DMS114 treated with DMSO at 0.1 percent for 48 hours (cell line): Measurements from ENCODE around the gene CARMIL1.

Experiments
- DNase-seq: peaks from one replicate; lab custom pipeline; 2025; ENCODE audit not compliant: unreplicated experiment; lab: John Stamatoyannopoulos, UW

CARMIL1 gene

GRCh38 chr6:25404091-25404490 is 124.9 kb downstream of the CARMIL1 start:
- no peak for DNase-seq

GRCh38 chr6:25404693-25405169 is 125.6 kb downstream of the CARMIL1 start:
- no peak for DNase-seq

- DNase-seq: no peak
Observed at GRCh38 chr6:25405442-25405841, 126.3 kb downstream of the CARMIL1 start.

GRCh38 chr6:25407431-25407830 is 128.3 kb downstream of the CARMIL1 start:
- no peak for DNase-seq

- DNase-seq: no peak
Observed at GRCh38 chr6:25410102-25410501, 130.9 kb downstream of the CARMIL1 start.

- DNase-seq: no peak
Observed at GRCh38 chr6:25411316-25411950, 132.3 kb downstream of the CARMIL1 start.

GRCh38 chr6:25413207-25413905 is 134.2 kb downstream of the CARMIL1 start:
- DNase-seq: no peak

GRCh38 chr6:25414168-25414567 is 135.0 kb downstream of the CARMIL1 start:
- no peak for DNase-seq

- no peak for DNase-seq
Observed at GRCh38 chr6:25414755-25415154, 135.6 kb downstream of the CARMIL1 start.

GRCh38 chr6:25415274-25415673 is 136.1 kb downstream of the CARMIL1 start:
- no peak for DNase-seq

- DNase-seq: no peak
Observed at GRCh38 chr6:25415701-25416100, 136.5 kb downstream of the CARMIL1 start.

GRCh38 chr6:25417046-25417605 is 138.0 kb downstream of the CARMIL1 start:
- no peak for DNase-seq

- DNase-seq: no peak
Observed at GRCh38 chr6:25418454-25419052, 139.4 kb downstream of the CARMIL1 start.

- no peak for DNase-seq
Observed at GRCh38 chr6:25419879-25420278, 140.7 kb downstream of the CARMIL1 start.

- DNase-seq: no peak
Observed at GRCh38 chr6:25423358-25423757, 144.2 kb downstream of the CARMIL1 start.

- no peak for DNase-seq
Observed at GRCh38 chr6:25424303-25424702, 145.1 kb downstream of the CARMIL1 start.

GRCh38 chr6:25427549-25427948 is 148.4 kb downstream of the CARMIL1 start:
- no peak for DNase-seq

- DNase-seq: no peak
Observed at GRCh38 chr6:25428758-25429317, 149.7 kb downstream of the CARMIL1 start.

- DNase-seq: no peak
Observed at GRCh38 chr6:25431306-25431974, 152.3 kb downstream of the CARMIL1 start.

GRCh38 chr6:25431975-25432307 is 152.8 kb downstream of the CARMIL1 start:
- no peak for DNase-seq

GRCh38 chr6:25434921-25435320 is 155.7 kb downstream of the CARMIL1 start:
- DNase-seq: no peak
